ENCODE data around the gene DIDO1. TPM values are rescaled to one million over a fixed set of nuclear protein-coding genes. Genes with fewer than 3 reads are reported as not detected.
A peak's percentile ranks its signal among the peaks of the same experiment; 100 is the strongest.

Gene DIDO1
- total RNA-seq, 1 donor from 2014 or later = 58.7 TPM

- Histone ChIP-seq H3K36me3 (peaks cover 0 to 12% of the 10 kb centered on the region in 2 donors), H3K4me3 (peak overlapping the region; percentile 38 to 41), H3K27ac (peak overlapping the region; percentile 86), H3K27me3 (no peaks in the 10 kb centered on the region), H3K9me3 (no peaks in the 10 kb centered on the region), H3K4me1 (peaks cover 31% of the 10 kb centered on the region)
- intact Hi-C loops (cut with DNase I) = no loop called here
- TF ChIP-seq POLR2A (IDR thresholded peaks at IDR 0.05) (no peak), POLR2AphosphoS5 (IDR thresholded peaks at IDR 0.05; ENCODE audit: insufficient read depth in 1 of 2, low read depth in 1 of 2) (peak in 1 of 2 donors; percentile 46), CTCF (IDR thresholded peaks at IDR 0.05) (no peak)
- DNase-seq (ENCODE audit: extremely low spot score in 2 of 2) = no peak
Observed at GRCh38 chr20:62953839-62954703, 27.8 kb upstream of the DIDO1 start.

DNA sequence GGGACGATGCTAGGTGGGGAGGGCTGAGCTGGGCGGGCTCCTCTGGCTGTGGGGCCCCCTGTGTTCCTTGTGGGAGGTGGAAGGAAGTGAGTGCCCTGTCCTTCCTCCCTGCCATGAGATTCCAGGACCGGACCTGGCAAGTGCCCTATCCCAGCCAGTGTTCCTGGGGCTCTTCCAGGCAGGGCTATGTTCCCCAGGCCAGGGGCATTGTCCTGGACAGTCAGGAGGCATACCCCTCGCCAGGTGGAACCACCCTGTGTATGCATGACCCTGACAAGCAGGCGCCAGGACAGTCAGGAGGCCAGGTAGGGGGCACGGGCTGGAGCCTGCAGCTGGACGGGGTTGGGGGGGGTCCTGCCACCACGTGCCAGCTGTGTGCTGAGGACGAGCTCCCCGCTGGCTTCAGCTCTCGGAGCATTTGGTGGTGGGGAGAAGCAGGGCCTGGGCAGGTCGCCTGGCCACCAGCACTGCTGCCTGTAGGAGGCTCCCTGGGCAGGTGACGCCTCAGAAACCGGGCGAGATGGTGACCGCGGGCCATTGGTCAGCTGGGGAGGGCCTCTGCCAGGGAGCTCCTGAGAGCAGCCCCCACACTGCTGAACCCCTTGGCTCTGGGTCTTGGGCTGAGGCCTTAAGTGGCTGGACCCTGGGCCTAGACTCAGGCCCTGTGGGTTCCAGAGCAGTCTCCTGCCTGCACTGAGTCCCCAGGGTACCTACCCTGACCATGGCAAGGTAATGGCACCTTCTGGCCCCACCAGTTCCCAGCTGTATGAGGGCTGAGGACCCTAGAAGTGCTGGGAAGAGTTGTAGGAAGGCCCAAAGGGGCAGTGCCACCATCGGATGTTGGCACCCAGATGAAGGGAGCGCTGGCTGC, 26.9 kb upstream of the DIDO1 start:
- Histone ChIP-seq H3K27ac (peak overlapping the region; percentile 86), H3K9me3 (no peaks in the 10 kb centered on the region), H3K4me1 (peaks cover 31% of the 10 kb centered on the region), H3K36me3 (peaks cover 0 to 18% of the 10 kb centered on the region in 2 donors), H3K4me3 (peak overlapping the region; percentile 38 to 41), H3K27me3 (no peaks in the 10 kb centered on the region)
- intact Hi-C loops (cut with DNase I) = no loop called here
- no peak for TF ChIP-seq POLR2A (IDR thresholded peaks at IDR 0.05)
- TF ChIP-seq CTCF (IDR thresholded peaks at IDR 0.05) = no peak
- TF ChIP-seq POLR2AphosphoS5 (IDR thresholded peaks at IDR 0.05; ENCODE audit: insufficient read depth in 1 of 2, low read depth in 1 of 2) = no peak
- no peak for DNase-seq (ENCODE audit: extremely low spot score in 2 of 2)

DNA sequence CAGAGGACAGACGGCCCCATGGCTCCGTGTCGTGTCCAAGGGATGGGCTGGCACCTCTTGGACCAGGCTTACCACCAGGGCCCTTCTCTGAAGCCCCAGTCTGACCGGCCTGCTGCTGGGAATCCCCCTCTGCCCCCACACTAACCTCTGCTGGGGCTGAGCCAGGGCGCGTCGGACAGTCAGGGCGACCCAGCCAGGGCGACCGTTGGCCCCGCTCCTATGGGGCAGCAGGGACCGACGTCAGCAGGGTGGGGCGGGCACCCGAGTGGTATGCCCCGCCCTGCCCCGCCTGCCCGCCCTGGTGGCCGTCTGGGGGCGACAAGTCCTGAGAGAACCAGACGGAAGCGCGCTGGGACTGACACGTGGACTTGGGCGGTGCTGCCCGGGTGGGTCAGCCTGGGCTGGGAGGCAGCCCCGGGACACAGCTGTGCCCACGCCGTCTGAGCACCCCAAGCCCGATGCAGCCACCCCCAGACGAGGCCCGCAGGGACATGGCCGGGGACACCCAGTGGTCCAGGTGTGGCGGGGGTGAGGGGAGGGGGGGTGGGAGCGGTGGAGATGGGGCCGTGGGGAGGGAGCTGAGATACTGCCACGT, 26.2 kb upstream of the DIDO1 start, which contains the start of gene SLC17A9:
Gene SLC17A9 (plus strand): TSS at position 337 of the 595 bp plus-strand sequence. CDS start 122 bp downstream, at position 459.
- intact Hi-C loops (cut with DNase I) = no loop called here
- peak within 1 kb of the TSS; percentile 86 for H3K27ac ChIP-seq
- peak within 1 kb of the TSS; percentile 38 to 41 for H3K4me3 ChIP-seq
- H3K27me3 ChIP-seq = no peaks in the 10 kb centered on the region
- H3K4me1 ChIP-seq = peaks cover 31% of the 10 kb centered on the region
- H3K9me3 ChIP-seq = no peaks in the 10 kb centered on the region
- no peak for DNase-seq (ENCODE audit: extremely low spot score in 2 of 2)
- TF ChIP-seq POLR2A (IDR thresholded peaks at IDR 0.05) = no peak
- peak in 1 of 2 donors; percentile 46 for TF ChIP-seq POLR2AphosphoS5 (IDR thresholded peaks at IDR 0.05; ENCODE audit: insufficient read depth in 1 of 2, low read depth in 1 of 2)
- peaks cover 0 to 25% of the 10 kb centered on the region in 2 donors for H3K36me3 ChIP-seq

DNA sequence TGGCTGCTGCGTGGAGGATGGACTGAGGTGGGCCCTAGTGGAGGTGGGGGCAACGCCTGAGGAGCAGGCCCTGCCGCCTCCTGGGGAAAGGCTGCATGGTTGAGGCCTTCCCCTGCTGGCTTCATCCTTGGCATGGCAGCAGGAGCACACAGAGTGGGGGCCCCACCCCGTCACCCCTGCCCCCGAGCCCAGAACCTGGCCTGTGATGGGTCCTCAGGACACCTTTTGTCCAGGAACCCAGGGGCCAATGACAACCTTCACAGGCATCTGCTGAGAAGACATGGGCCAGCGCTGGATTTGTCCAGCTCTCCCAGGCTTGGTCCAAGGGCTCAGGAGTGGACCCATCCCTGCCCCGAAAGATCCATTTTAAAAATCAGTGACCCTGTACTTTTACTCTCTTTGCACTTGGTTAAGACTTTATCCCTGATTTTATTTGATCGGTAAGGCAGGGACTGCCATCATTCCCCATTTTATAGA, 25.6 kb upstream of the DIDO1 start:
- no peak for DNase-seq (ENCODE audit: extremely low spot score in 2 of 2)
- intact Hi-C loops (cut with DNase I) = no loop called here
- Histone ChIP-seq H3K4me1 (peaks cover 31% of the 10 kb centered on the region), H3K27ac (peak overlapping the region; percentile 86), H3K27me3 (no peaks in the 10 kb centered on the region), H3K36me3 (peaks cover 0 to 30% of the 10 kb centered on the region in 2 donors), H3K9me3 (no peaks in the 10 kb centered on the region), H3K4me3 (peak overlapping the region; percentile 38 to 41)
- TF ChIP-seq CTCF (IDR thresholded peaks at IDR 0.05) (no peak), POLR2A (IDR thresholded peaks at IDR 0.05) (no peak), POLR2AphosphoS5 (IDR thresholded peaks at IDR 0.05; ENCODE audit: insufficient read depth in 1 of 2, low read depth in 1 of 2) (no peak)

All from vagina (tissue), 2 donors.